ENCODE measurements around the gene PPM1K.

The PPM1K gene

GRCh38 chr4:88276952-88277710 lies 7.2 kb downstream of the PPM1K start:
- DNase-seq: no peak

GRCh38 chr4:88275949-88276515 lies 8.3 kb downstream of the PPM1K start:
- no peak for DNase-seq

GRCh38 chr4:88275516-88275915 lies 8.8 kb downstream of the PPM1K start:
- DNase-seq: peak; percentile 40

GRCh38 chr4:88268913-88269312 lies 15.4 kb downstream of the PPM1K start:
- DNase-seq: no peak

- no peak for DNase-seq
Measured at GRCh38 chr4:88264336-88264735, 20.0 kb downstream of the PPM1K start.

- no peak for DNase-seq
Measured at GRCh38 chr4:88257726-88258125, 26.6 kb downstream of the PPM1K start.

- no peak for DNase-seq
Measured at GRCh38 chr4:88255111-88255510, 29.2 kb downstream of the PPM1K start.

- no peak for DNase-seq
Measured at GRCh38 chr4:88251924-88252323, 32.4 kb downstream of the PPM1K start.

GRCh38 chr4:88247148-88247547 lies 37.2 kb downstream of the PPM1K start:
- DNase-seq: no peak

GRCh38 chr4:88246600-88246999 lies 37.8 kb downstream of the PPM1K start:
- DNase-seq: no peak

GRCh38 chr4:88244816-88245579 lies 39.4 kb downstream of the PPM1K start:
- DNase-seq: no peak

- no peak for DNase-seq
Measured at GRCh38 chr4:88244056-88244455, 40.3 kb downstream of the PPM1K start.

- no peak for DNase-seq
Measured at GRCh38 chr4:88242144-88242543, 42.2 kb downstream of the PPM1K start.

- DNase-seq: no peak
Measured at GRCh38 chr4:88240297-88240714, 44.1 kb downstream of the PPM1K start.

GRCh38 chr4:88230969-88231771 lies 53.2 kb downstream of the PPM1K start:
- DNase-seq: peak; percentile 43

- no peak for DNase-seq
Measured at GRCh38 chr4:88230461-88230891, 53.9 kb downstream of the PPM1K start.

- no peak for DNase-seq
Measured at GRCh38 chr4:88227734-88228133, 56.6 kb downstream of the PPM1K start.

GRCh38 chr4:88226143-88226542 lies 58.2 kb downstream of the PPM1K start:
- no peak for DNase-seq

- no peak for DNase-seq
Measured at GRCh38 chr4:88225232-88226105, 58.9 kb downstream of the PPM1K start.

GRCh38 chr4:88223516-88223915 lies 60.8 kb downstream of the PPM1K start:
- no peak for DNase-seq

GRCh38 chr4:88219099-88219498 lies 65.3 kb downstream of the PPM1K start:
- DNase-seq: no peak

- no peak for DNase-seq
Measured at GRCh38 chr4:88217169-88217568, 67.2 kb downstream of the PPM1K start.
